ENCODE measurements around the gene ATP5PF. TPM values are rescaled to one million over a fixed set of nuclear protein-coding genes. Genes with fewer than 3 reads are reported as not detected.
"Not testable (repeated sequence)": the region's sequence is repeated elsewhere in the genome, so short reads cannot be mapped to it uniquely, and the experiment has no call there.

Gene ATP5PF, protein sequence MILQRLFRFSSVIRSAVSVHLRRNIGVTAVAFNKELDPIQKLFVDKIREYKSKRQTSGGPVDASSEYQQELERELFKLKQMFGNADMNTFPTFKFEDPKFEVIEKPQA
- total RNA-seq, result 74.9 TPM

DNA sequence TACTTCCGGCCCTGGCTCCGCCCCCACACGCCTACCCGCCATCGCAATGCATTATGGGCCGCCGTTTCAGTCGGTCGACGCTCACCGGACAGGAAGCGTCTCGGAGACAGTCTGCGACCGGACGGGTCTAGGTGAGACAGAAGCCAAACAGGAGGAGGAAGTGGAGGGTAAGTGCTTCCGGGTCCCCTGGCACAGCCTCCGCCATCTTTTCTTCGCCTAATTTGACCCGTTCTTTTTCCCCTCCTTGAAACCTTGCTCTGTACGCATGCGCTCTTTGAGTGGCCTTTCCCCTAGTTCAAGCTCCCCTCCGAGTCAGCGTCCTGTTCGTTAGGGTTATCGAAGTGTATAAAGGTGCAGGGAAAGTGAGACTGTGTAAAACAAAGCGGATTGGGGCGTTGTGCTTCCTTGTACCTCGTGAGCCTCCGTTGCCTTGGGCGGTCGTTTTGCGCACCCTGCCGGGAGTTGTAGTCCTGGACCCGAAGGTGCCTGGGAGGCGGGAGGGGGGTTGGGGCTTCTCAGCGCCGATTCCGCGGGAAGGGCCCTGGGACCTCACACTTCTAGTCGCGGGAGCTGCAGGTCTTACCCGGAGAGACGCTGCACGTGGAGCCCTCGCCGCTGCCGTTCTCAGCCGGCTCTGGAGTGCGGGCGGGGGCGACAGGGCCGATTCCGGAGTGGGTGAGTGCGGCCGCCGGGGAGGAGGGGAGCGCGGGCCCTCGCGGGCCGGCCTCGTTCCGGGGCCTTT, at the start of gene ATP5PF, which contains the start of gene GABPA:
Gene ATP5PF, minus strand, starts transcription at position 1 of the 742 bp plus-strand sequence. CDS start 5,110 bp downstream, outside the sequence.
Gene GABPA, plus strand, starts transcription at position 69 of the 742 bp plus-strand sequence. CDS start 6,627 bp downstream, outside the sequence.
- intact Hi-C loops (cut with DNase I), result no loop called here
- H3K4me1 ChIP-seq, result peaks cover 50% of the 10 kb centered on the region
- TF ChIP-seq POLR2AphosphoS5 (IDR thresholded peaks at IDR 0.05; ENCODE audit: insufficient read depth in 1 of 2, low read depth in 1 of 2) (peak; percentile 92 to 97), POLR2A (IDR thresholded peaks at IDR 0.05) (no peak)
- TF ChIP-seq, protein P1, sequence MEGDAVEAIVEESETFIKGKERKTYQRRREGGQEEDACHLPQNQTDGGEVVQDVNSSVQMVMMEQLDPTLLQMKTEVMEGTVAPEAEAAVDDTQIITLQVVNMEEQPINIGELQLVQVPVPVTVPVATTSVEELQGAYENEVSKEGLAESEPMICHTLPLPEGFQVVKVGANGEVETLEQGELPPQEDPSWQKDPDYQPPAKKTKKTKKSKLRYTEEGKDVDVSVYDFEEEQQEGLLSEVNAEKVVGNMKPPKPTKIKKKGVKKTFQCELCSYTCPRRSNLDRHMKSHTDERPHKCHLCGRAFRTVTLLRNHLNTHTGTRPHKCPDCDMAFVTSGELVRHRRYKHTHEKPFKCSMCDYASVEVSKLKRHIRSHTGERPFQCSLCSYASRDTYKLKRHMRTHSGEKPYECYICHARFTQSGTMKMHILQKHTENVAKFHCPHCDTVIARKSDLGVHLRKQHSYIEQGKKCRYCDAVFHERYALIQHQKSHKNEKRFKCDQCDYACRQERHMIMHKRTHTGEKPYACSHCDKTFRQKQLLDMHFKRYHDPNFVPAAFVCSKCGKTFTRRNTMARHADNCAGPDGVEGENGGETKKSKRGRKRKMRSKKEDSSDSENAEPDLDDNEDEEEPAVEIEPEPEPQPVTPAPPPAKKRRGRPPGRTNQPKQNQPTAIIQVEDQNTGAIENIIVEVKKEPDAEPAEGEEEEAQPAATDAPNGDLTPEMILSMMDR (IDR thresholded peaks at IDR 0.05), result peak in 1 of 3 experiments; percentile 13

DNA sequence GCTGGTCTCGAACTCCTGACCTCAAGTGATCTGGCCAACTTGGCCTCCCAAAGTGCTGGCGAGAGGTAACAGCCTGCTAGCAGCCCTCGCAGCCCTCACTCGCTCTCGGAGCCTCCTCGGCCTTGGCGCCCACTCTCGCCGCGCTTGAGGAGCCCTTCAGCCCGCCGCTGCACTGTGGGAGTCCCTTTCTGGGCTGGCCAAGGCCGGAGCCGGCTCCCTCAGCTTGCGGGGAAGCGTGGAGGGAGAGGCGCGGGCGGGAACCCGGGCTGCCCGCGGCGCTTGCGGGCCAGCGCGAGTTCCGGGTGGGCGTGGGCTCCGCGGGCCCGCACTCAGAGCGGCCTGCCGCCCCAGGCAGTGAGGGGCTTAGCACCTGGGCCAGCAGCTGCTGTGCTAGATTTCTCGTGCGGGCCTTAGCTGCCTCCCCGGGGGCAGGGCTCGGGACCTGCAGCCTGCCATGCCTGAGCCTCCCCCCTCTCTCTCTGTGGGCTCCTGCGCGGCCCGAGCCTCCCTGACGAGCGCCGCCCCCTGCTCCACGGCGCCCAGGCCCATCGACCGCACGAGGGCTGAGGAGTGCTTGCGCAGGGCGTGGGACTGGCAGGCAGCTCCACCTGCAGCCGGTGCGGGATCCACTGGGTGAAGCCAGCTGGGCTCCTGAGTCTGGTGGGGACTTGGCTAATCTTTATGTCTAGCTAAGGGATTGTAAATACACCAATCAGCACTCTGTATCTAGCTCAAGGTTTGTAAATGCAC, 43.6 kb upstream of the ATP5PF start:
- H3K9me3 ChIP-seq; H3K4me1 ChIP-seq; H3K4me3 ChIP-seq; H3K27me3 ChIP-seq; DNase-seq (ENCODE audit: extremely low spot score in 2 of 2); intact Hi-C loops (cut with DNase I); H3K27ac ChIP-seq; H3K36me3 ChIP-seq: not testable (repeated sequence)

More for the DNA sequence above, at the start of gene ATP5PF, which contains the start of gene GABPA:
- peak; percentile 97 for DNase-seq (ENCODE audit: extremely low spot score in 2 of 2)
- no peaks in the 10 kb centered on the region for H3K27me3 ChIP-seq
- H3K9me3 ChIP-seq, result no peaks in the 10 kb centered on the region
- no peaks in the 10 kb centered on the region for H3K36me3 ChIP-seq
- peak within 1 kb of the TSS; percentile 80 to 83 for H3K4me3 ChIP-seq
- H3K27ac ChIP-seq, result peak within 1 kb of the TSS; percentile 99

DNA sequence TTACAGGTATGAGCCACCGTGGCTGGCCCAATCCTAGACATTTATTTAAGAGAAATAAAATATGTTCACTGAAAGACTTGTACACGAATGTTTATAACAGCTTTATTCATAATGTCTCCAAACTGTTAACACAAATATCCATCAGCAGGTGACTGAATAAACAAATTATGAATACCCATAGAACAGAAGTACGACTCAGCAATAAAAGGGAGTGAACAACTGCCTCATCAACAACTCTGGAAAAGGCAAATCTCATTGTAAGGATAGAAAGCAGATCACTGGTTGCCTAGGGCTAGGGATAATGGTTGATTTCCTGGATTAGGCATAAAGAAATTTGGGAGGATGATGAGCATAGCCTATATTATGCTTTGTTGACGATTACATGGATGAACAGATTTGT, 41.7 kb upstream of the ATP5PF start:
- no peaks in the 10 kb centered on the region for H3K27me3 ChIP-seq
- intact Hi-C loops (cut with DNase I), result no loop called here

DNA sequence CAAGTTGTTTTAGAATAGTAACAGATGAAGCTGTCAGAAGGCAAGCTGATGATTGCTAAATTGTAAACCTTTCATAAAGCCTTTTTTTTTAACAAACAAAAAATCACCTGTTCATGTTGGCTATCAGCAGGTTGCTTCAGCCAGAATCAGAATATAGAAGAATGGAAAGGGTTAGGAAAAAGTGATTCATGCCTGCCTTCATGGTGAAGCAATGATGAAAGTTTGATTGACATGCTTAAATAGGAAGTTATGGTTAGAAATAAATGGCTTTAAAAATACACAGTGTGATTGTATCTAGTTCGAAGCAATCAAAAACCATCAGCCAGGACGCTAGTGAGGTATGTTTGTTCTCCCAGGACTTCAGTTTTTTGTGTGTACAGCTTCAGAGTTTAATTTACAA, 38.0 kb upstream of the ATP5PF start:
- Histone ChIP-seq H3K27me3 (no peaks in the 10 kb centered on the region), H3K27ac (peak overlapping the region; percentile 44), H3K36me3 (no peaks in the 10 kb centered on the region), H3K4me1 (peaks cover 8% of the 10 kb centered on the region), H3K4me3 (no peak overlapping the region), H3K9me3 (no peaks in the 10 kb centered on the region)
- DNase-seq (ENCODE audit: extremely low spot score in 2 of 2), result no peak
- intact Hi-C loops (cut with DNase I), result no loop called here
- no peak for TF ChIP-seq POLR2A (IDR thresholded peaks at IDR 0.05)
- TF ChIP-seq POLR2AphosphoS5 (IDR thresholded peaks at IDR 0.05; ENCODE audit: insufficient read depth in 1 of 2, low read depth in 1 of 2), result no peak
- TF ChIP-seq, protein P1 (IDR thresholded peaks at IDR 0.05), result no peak

More for the DNA sequence above, 41.7 kb upstream of the ATP5PF start:
- TF ChIP-seq POLR2AphosphoS5 (IDR thresholded peaks at IDR 0.05; ENCODE audit: insufficient read depth in 1 of 2, low read depth in 1 of 2) (no peak), POLR2A (IDR thresholded peaks at IDR 0.05) (no peak)
- TF ChIP-seq, protein P1 (IDR thresholded peaks at IDR 0.05), result no peak
- Histone ChIP-seq H3K27ac (no peak overlapping the region), H3K4me3 (no peak overlapping the region), H3K4me1 (peaks cover 8% of the 10 kb centered on the region), H3K36me3 (no peaks in the 10 kb centered on the region), H3K9me3 (no peaks in the 10 kb centered on the region)
- DNase-seq (ENCODE audit: extremely low spot score in 2 of 2), result no peak

DNA sequence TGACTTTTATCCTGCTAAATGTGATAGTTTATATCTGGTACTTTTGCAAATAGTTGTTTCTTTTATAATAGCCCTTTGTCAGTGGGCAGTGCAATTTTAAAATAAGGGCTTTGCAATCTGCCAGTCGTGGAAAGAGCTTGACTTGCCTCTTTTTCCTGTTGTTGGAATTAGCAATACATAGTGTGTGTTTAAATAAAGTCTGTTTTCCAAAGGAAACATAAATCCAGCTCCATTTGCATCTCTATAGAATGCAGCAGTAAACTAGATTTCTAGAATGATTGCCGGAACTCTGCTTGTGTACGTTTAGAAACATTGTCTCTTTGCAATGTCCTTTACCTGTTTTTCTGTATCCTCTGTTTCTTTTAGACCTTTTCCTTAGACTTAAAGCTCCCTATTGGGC, 33.2 kb upstream of the ATP5PF start:
- no peaks in the 10 kb centered on the region for H3K27me3 ChIP-seq
- peaks cover 7% of the 10 kb centered on the region for H3K4me1 ChIP-seq
- intact Hi-C loops (cut with DNase I), result no loop called here
- H3K9me3 ChIP-seq, result no peaks in the 10 kb centered on the region
- H3K36me3 ChIP-seq, result peaks cover 0 to 25% of the 10 kb centered on the region in 2 donors
- no peak overlapping the region for H3K4me3 ChIP-seq
- H3K27ac ChIP-seq, result no peak overlapping the region
- TF ChIP-seq POLR2A (IDR thresholded peaks at IDR 0.05), result no peak
- TF ChIP-seq, protein P1 (IDR thresholded peaks at IDR 0.05), result no peak
- no peak for TF ChIP-seq POLR2AphosphoS5 (IDR thresholded peaks at IDR 0.05; ENCODE audit: insufficient read depth in 1 of 2, low read depth in 1 of 2)
- no peak for DNase-seq (ENCODE audit: extremely low spot score in 2 of 2)

All from vagina (tissue), 2 donors.